HEK293 (cell line): ENCODE measurements around the gene AIF1L.

Source experiments
- CTCF ChIP-seq: fragments of 450-650 bp; formaldehyde crosslinking; IDR thresholded peaks from 2 replicates; pipeline ENCODE4 v1.5.1; 2016; ENCODE audit warnings: missing biosample characterization, missing genetic modification characterization
- ELK4 ChIP-seq: IDR thresholded peaks from 2 replicates; pipeline ENCODE4 v1.6.1; 2011; ENCODE audit warnings: mild to moderate bottlenecking, low read depth, low read length, borderline replicate concordance
- MYNN ChIP-seq: fragments of 450-650 bp; formaldehyde crosslinking; IDR thresholded peaks from 2 replicates; pipeline ENCODE4 v1.5.1; 2016; ENCODE audit warnings: missing biosample characterization, missing genetic modification characterization, borderline replicate concordance
- REST ChIP-seq: fragments of 450-650 bp; formaldehyde crosslinking; IDR thresholded peaks from 2 replicates; pipeline ENCODE4 v1.5.1; 2016; ENCODE audit warnings: missing biosample characterization, missing genetic modification characterization
- SETDB1 ChIP-seq: IDR thresholded peaks from one replicate; pipeline ENCODE4 v1.6.1; 2017; ENCODE audit warnings: mild to moderate bottlenecking, low read length, moderate library complexity, mixed read lengths; ENCODE audit not compliant: insufficient read length
- SP2 ChIP-seq: fragments of 450-650 bp; formaldehyde crosslinking; IDR thresholded peaks from 2 replicates; pipeline ENCODE4 v1.5.1; 2016; ENCODE audit warnings: missing biosample characterization, missing genetic modification characterization
- ZBTB10 ChIP-seq: fragments of 450-650 bp; formaldehyde crosslinking; IDR thresholded peaks from 2 replicates; pipeline ENCODE4 v1.5.1; 2016; ENCODE audit warnings: missing biosample characterization, missing genetic modification characterization
- ZBTB8A ChIP-seq: fragments of 450-650 bp; formaldehyde crosslinking; IDR thresholded peaks from 2 replicates; pipeline ENCODE4 v1.5.1; 2016; ENCODE audit warnings: missing biosample characterization, missing genetic modification characterization
- ZFP37 ChIP-seq: fragments of 450-650 bp; formaldehyde crosslinking; IDR thresholded peaks from 2 replicates; pipeline ENCODE4 v1.5.1; 2016; ENCODE audit warnings: missing biosample characterization, missing genetic modification characterization
- ZNF169 ChIP-seq: fragments of 450-650 bp; formaldehyde crosslinking; IDR thresholded peaks from 2 replicates; pipeline ENCODE4 v1.5.1; 2016; ENCODE audit warnings: missing biosample characterization, missing genetic modification characterization
- ZNF24 ChIP-seq: fragments of 450-650 bp; formaldehyde crosslinking; IDR thresholded peaks from 2 replicates; pipeline ENCODE4 v1.5.1; 2016; ENCODE audit warnings: missing biosample characterization, missing genetic modification characterization
- ZNF423 ChIP-seq: fragments of 450-650 bp; formaldehyde crosslinking; IDR thresholded peaks from 2 replicates; pipeline ENCODE4 v1.5.1; 2016; ENCODE audit warnings: missing biosample characterization, missing genetic modification characterization
- ZNF426 ChIP-seq: fragments of 450-650 bp; formaldehyde crosslinking; IDR thresholded peaks from 2 replicates; pipeline ENCODE4 v1.5.1; 2017; ENCODE audit warnings: missing biosample characterization, missing genetic modification characterization, mild to moderate bottlenecking, inconsistent platforms, moderate library complexity
- ZNF558 ChIP-seq: fragments of 450-650 bp; formaldehyde crosslinking; IDR thresholded peaks from 2 replicates; pipeline ENCODE4 v1.5.1; 2016; ENCODE audit warnings: missing biosample characterization, missing genetic modification characterization

GRCh38 chr9:131119600-131119999 is 23.3 kb downstream of the AIF1L start:
- no peak for TF ChIP-seq ZNF169
- no peak for TF ChIP-seq CTCF (tag by site-specific recombination)
- no peak for TF ChIP-seq ZBTB8A (tag by site-specific recombination)
- TF ChIP-seq ZNF423 (tag by site-specific recombination): no peak
- no peak for TF ChIP-seq ZFP37 (tag by site-specific recombination)
- TF ChIP-seq ZNF558 (tag by site-specific recombination): no peak
- no peak for TF ChIP-seq SP2 (tag by site-specific recombination)
- TF ChIP-seq ELK4: no peak
- TF ChIP-seq ZNF426 (tag by site-specific recombination): no peak
- TF ChIP-seq ZBTB10: no peak
- no peak for TF ChIP-seq ZNF24 (tag by site-specific recombination)
- no peak for TF ChIP-seq REST (tag by site-specific recombination)
- TF ChIP-seq SETDB1: no peak
- TF ChIP-seq MYNN (tag by site-specific recombination): no peak
